HCT116 (cell line): ENCODE measurements around the gene ERC2. TPM values are rescaled to one million over a fixed set of nuclear protein-coding genes. Genes with fewer than 3 reads are reported as not detected.

Source experiments
- ATAC-seq: fragments of 200-7000 bp; cut with Tn5 transposase; 2 replicates; pipeline ENCODE4 v1.9.1; 2020; ENCODE audit warnings: mild to moderate bottlenecking, moderate library complexity
- BruUV-seq: library from RNA; stranded (reverse); fragments of 400-500 nt; replicated peaks from 2 replicates; lab custom pipeline; 2021; lab: Mats Ljungman, UMichigan
- CTCF ChIA-PET: fragments of 300-600 bp; sonication (Branson Sonifier 250); formaldehyde crosslinking; loops from one replicate; lab custom pipeline; 2021; ENCODE audit warnings: antibody characterized with exemption; lab: Charles Lee
- POLR2A ChIA-PET: fragments of 300-600, 350-600 bp; sonication (Branson Sonifier 250); formaldehyde crosslinking; loops from one replicate; lab custom pipeline; 2021; ENCODE audit warnings: antibody characterized with exemption; lab: Charles Lee
- RAD21 ChIA-PET, 2 experiments: fragments of 300-600 bp; sonication (Branson Sonifier 250); formaldehyde crosslinking; loops; one replicate each; lab custom pipeline; 2023; ENCODE audit warnings: low total read pairs in 2 of 2; ENCODE audit not compliant: uncharacterized antibody in 2 of 2, unreplicated experiment in 2 of 2, low non-redundant PET in 1 of 2; lab: Charles Lee
- DNase-seq: peaks from one replicate; pipeline ENCODE4 v3.0.0-alpha.2; 2010; ENCODE audit warnings: low read depth, low spot score
- H2AFZ ChIP-seq: fragments of 200-600 bp; shearing (Covaris generic), sonication (generic); 2 replicates; pipeline ENCODE4 v1.6.1; 2017; ENCODE audit warnings: low read depth, mixed run types, mixed read lengths, antibody characterized with exemption, low read length; ENCODE audit not compliant: poor library complexity, severe bottlenecking
- H3K27ac ChIP-seq: 2 replicates; pipeline ENCODE4 v1.5.1; 2012; ENCODE audit warnings: low read depth, low read length
- H3K27me3 ChIP-seq: fragments of 200-600 bp; sonication (generic); 2 replicates; pipeline ENCODE4 v1.6.1; 2016; ENCODE audit warnings: mixed run types, low read length, mixed read lengths; ENCODE audit not compliant: insufficient read depth
- H3K36me3 ChIP-seq, 2 experiments: fragments of 200-500 bp in 1 of 2; fragments of 200-600 bp in 1 of 2; sonication (Bioruptor generic) in 1 of 2; sonication (generic) in 1 of 2; 2 replicates each; pipeline versions ENCODE4 v1.5.1 to v1.6.1; 2014 to 2016; ENCODE audit warnings: low read length in 2 of 2, inconsistent platforms in 1 of 2, mixed read lengths in 1 of 2, mixed run types in 1 of 2; ENCODE audit not compliant: insufficient read depth in 2 of 2, control insufficient read depth in 1 of 2
- H3K4me1 ChIP-seq, 2 experiments: fragments of 200-600 bp in 1 of 2; sonication (generic) in 1 of 2; 2 replicates each; pipeline versions ENCODE4 v1.5.1 to v1.6.1; 2012 to 2017; ENCODE audit warnings: low read length in 2 of 2, inconsistent platforms in 1 of 2, mild to moderate bottlenecking in 1 of 2, mixed read lengths in 1 of 2, mixed run types in 1 of 2, moderate library complexity in 1 of 2; ENCODE audit not compliant: insufficient read depth in 2 of 2, control insufficient read depth in 1 of 2
- H3K4me2 ChIP-seq: fragments of 200-600 bp; sonication (generic); 2 replicates; pipeline ENCODE4 v1.6.1; 2017; ENCODE audit warnings: mixed run types, low read length, mixed read lengths
- H3K4me3 ChIP-seq, 2 experiments: fragments of 200-600 bp in 1 of 2; sonication (generic) in 1 of 2; replicated peaks in 1 of 2; 2 replicates each; pipeline ENCODE4 v1.5.1; 2011 to 2016; ENCODE audit warnings: low read length in 2 of 2, control low read depth in 1 of 2, low read depth in 1 of 2, mild to moderate bottlenecking in 1 of 2, mixed read lengths in 1 of 2, mixed run types in 1 of 2
- H3K79me2 ChIP-seq: fragments of 200-600 bp; sonication (generic); 2 replicates; pipeline ENCODE4 v1.6.1; 2017; ENCODE audit warnings: mild to moderate bottlenecking, mixed run types, low read length, moderate library complexity, mixed read lengths; ENCODE audit not compliant: insufficient read depth
- H3K9ac ChIP-seq: fragments of 200-600 bp; sonication (generic); 2 replicates; pipeline ENCODE4 v1.6.1; 2016; ENCODE audit warnings: low read length, mixed read lengths
- H3K9me2 ChIP-seq: fragments of 200-600 bp; sonication (generic), shearing (Covaris generic); 2 replicates; pipeline ENCODE4 v1.6.1; 2017; ENCODE audit warnings: mixed run types, mild to moderate bottlenecking, moderate library complexity; ENCODE audit not compliant: insufficient read depth
- H3K9me3 ChIP-seq, 2 experiments: fragments of 200-500 bp in 1 of 2; fragments of 200-600 bp in 1 of 2; sonication (Bioruptor generic) in 1 of 2; sonication (generic) in 1 of 2; 2 replicates each; pipeline ENCODE4 v1.6.1; 2014 to 2017; ENCODE audit warnings: low read length in 2 of 2, mixed read lengths in 2 of 2, inconsistent platforms in 1 of 2, low read depth in 1 of 2, mild to moderate bottlenecking in 1 of 2, mixed run types in 1 of 2, moderate library complexity in 1 of 2; ENCODE audit not compliant: control insufficient read depth in 1 of 2, insufficient read depth in 1 of 2
- H4K20me1 ChIP-seq: fragments of 200-600 bp; sonication (generic), shearing (Covaris generic); 2 replicates; pipeline ENCODE4 v1.6.1; 2017; ENCODE audit warnings: mixed run types, mild to moderate bottlenecking, moderate library complexity; ENCODE audit not compliant: insufficient read depth
- ATF3 ChIP-seq: IDR thresholded peaks from 2 replicates; pipeline ENCODE4 v1.6.1; 2012
- CBX3 ChIP-seq: IDR thresholded peaks from 2 replicates; pipeline ENCODE4 v1.6.1; 2012; ENCODE audit warnings: low read depth
- CEBPB ChIP-seq: IDR thresholded peaks from 2 replicates; pipeline ENCODE4 v1.6.1; 2012; ENCODE audit warnings: low read depth
- CTCF ChIP-seq, 3 experiments: fragments of 200-600 bp in 1 of 3; sonication (generic) in 1 of 3; IDR thresholded peaks in 2 of 3; conservative IDR thresholded peaks in 1 of 3; 2 replicates each; pipeline ENCODE4 v1.5.1; 2012 to 2017; ENCODE audit warnings: low read depth in 2 of 3, low read length in 2 of 3, antibody characterized with exemption in 1 of 3, borderline replicate concordance in 1 of 3, control low read depth in 1 of 3, mild to moderate bottlenecking in 1 of 3, mixed read lengths in 1 of 3, mixed run types in 1 of 3, moderate library complexity in 1 of 3; ENCODE audit not compliant: insufficient read depth in 1 of 3
- ELF1 ChIP-seq: IDR thresholded peaks from 2 replicates; pipeline ENCODE4 v1.6.1; 2012; ENCODE audit warnings: low read depth, borderline replicate concordance
- EZH2 ChIP-seq: fragments of 200-600 bp; sonication (generic); IDR thresholded peaks from 2 replicates; pipeline ENCODE4 v1.6.1; 2017; ENCODE audit warnings: antibody characterized with exemption, mixed run types
- EZH2phosphoT487 ChIP-seq: fragments of 200-600 bp; IDR thresholded peaks from 2 replicates; pipeline ENCODE4 v1.6.1; 2018; ENCODE audit warnings: antibody characterized with exemption, borderline replicate concordance
- POLR2AphosphoS5 ChIP-seq: IDR thresholded peaks from 2 replicates; pipeline ENCODE4 v1.6.1; 2011; ENCODE audit warnings: mild to moderate bottlenecking, low read depth, low read length, moderate library complexity
- SIN3A ChIP-seq: IDR thresholded peaks from 2 replicates; pipeline ENCODE4 v1.6.1; 2012; ENCODE audit warnings: low read depth
- YY1 ChIP-seq: IDR thresholded peaks from 2 replicates; pipeline ENCODE4 v1.6.1; 2011; ENCODE audit warnings: low read length, low read depth, moderate library complexity, mild to moderate bottlenecking; ENCODE audit not compliant: insufficient replicate concordance; ENCODE audit errors: extremely low read depth
- ZFX ChIP-seq: fragments of 450-650 bp; IDR thresholded peaks from 2 replicates; pipeline ENCODE4 v1.6.1; 2017
- ZNF274 ChIP-seq: fragments of 200-500 bp; sonication (Bioruptor generic); IDR thresholded peaks from 2 replicates; pipeline ENCODE4 v1.6.1; 2014; ENCODE audit warnings: mild to moderate bottlenecking, low read depth, low read length, inconsistent platforms
- intact Hi-C: fragments of 100-400 bp; cut with micrococcal nuclease; formaldehyde crosslinking; loops from 2 replicates; pipeline ENCODE4 v1.10.0; 2022
- total RNA-seq: library from RNA; stranded (reverse); gene quantifications from one replicate; pipeline ENCODE4 v1.2.1, GENCODE V29; 2021; ENCODE audit not compliant: unreplicated experiment

The ERC2 gene
- total RNA-seq, 1 experiment from 2014 or later: not detected

- Histone ChIP-seq H3K36me3 (no peaks in the 10 kb centered on the region), H4K20me1 (no peaks in the 10 kb centered on the region), H3K4me2 (no peak overlapping the region), H3K27me3 (no peaks in the 10 kb centered on the region), H3K4me1 (no peaks in the 10 kb centered on the region), H3K4me3 (no peak overlapping the region), H3K79me2 (no peaks in the 10 kb centered on the region), H3K9me2 (no peaks in the 10 kb centered on the region)
- DNase-seq: no peak
- ChIA-PET POLR2A (no interaction called here), CTCF (no interaction called here), RAD21 (no interaction called here)
- no TSS peak for BruUV-seq
- intact Hi-C loops: no loop called here
- TF ChIP-seq ELF1: no peak
- TF ChIP-seq, all 23 proteins: peak for 0
- ATAC-seq: no peak
- H3K27ac ChIP-seq: no peak overlapping the region
- H2AFZ ChIP-seq: no peak overlapping the region
- H3K9me3 ChIP-seq: peaks cover 0 to 8% of the 10 kb centered on the region in 2 experiments; a peak in 2 of 4 replicates
- no peak overlapping the region for H3K9ac ChIP-seq
These were observed 748.8 kb downstream of the ERC2 start for GRCh38 chr3:55719508-55719907.

GRCh38 chr3:55719006-55719405 is 749.3 kb downstream of the ERC2 start:
- Histone ChIP-seq H3K4me2 (no peak overlapping the region), H3K4me3 (no peak overlapping the region), H3K9me3 (peaks cover 0 to 7% of the 10 kb centered on the region in 2 experiments; a peak in 2 of 4 replicates), H4K20me1 (no peaks in the 10 kb centered on the region), H3K36me3 (no peaks in the 10 kb centered on the region), H3K9ac (no peak overlapping the region), H3K9me2 (no peaks in the 10 kb centered on the region), H2AFZ (no peak overlapping the region), H3K27me3 (no peaks in the 10 kb centered on the region), H3K27ac (no peak overlapping the region), H3K79me2 (no peaks in the 10 kb centered on the region), H3K4me1 (no peaks in the 10 kb centered on the region)
- RAD21 ChIA-PET: no interaction called here
- POLR2A ChIA-PET: no interaction called here
- BruUV-seq: no TSS peak
- no peak for TF ChIP-seq EZH2
- CTCF ChIA-PET: no interaction called here
- ATAC-seq (no peak), DNase-seq (no peak)
- intact Hi-C loops: no loop called here

- POLR2A ChIA-PET: no interaction called here
- H3K27me3 ChIP-seq: no peaks in the 10 kb centered on the region
- BruUV-seq: no TSS peak
- TF ChIP-seq ELF1 (no peak), ZFX (no peak), CEBPB (no peak), ZNF274 (no peak), POLR2AphosphoS5 (no peak), SIN3A (no peak), ATF3 (no peak), EZH2 (no peak), EZH2phosphoT487 (no peak), CBX3 (no peak), CTCF (IDR thresholded peaks at IDR 0.05 in 2 of 3, conservative IDR thresholded peaks at IDR 0.05 in 1 of 3; ENCODE audit: borderline replicate concordance in 1 of 3, insufficient read depth in 1 of 3, low read depth in 2 of 3, low read length in 2 of 3) (no peak), YY1 (no peak)
These were observed 749.7 kb downstream of the ERC2 start for GRCh38 chr3:55718521-55718921.

More at GRCh38 chr3:55718521-55718921, 749.7 kb downstream of the ERC2 start:
- Histone ChIP-seq H4K20me1 (no peaks in the 10 kb centered on the region), H3K4me1 (no peaks in the 10 kb centered on the region), H3K4me3 (no peak overlapping the region), H3K27ac (no peak overlapping the region), H3K9me2 (no peaks in the 10 kb centered on the region), H2AFZ (no peak overlapping the region), H3K4me2 (no peak overlapping the region), H3K9ac (no peak overlapping the region), H3K79me2 (no peaks in the 10 kb centered on the region), H3K9me3 (peaks cover 0 to 7% of the 10 kb centered on the region in 2 experiments; a peak in 1 of 4 replicates), H3K36me3 (no peaks in the 10 kb centered on the region)
- DNase-seq (no peak), ATAC-seq (no peak)
- ChIA-PET RAD21 (no interaction called here), CTCF (no interaction called here)
- intact Hi-C loops: no loop called here
